Activated CD4-positive, alpha-beta T cell treated with anti-CD3 and anti-CD28 coated beads, Interleukin-2, Interleukin-4, amounts not matched to agents 100 ng/mL and 50 ng/mL, durations not matched to agents 16 hours and 8 hours (primary cell): ENCODE results near the gene ARL8B.

ENCODE experiments used
- DNase-seq: peaks from one replicate; pipeline ENCODE4 v3.0.0-alpha.2; 2020; ENCODE audit warnings: low spot score

The ARL8B gene

DNA sequence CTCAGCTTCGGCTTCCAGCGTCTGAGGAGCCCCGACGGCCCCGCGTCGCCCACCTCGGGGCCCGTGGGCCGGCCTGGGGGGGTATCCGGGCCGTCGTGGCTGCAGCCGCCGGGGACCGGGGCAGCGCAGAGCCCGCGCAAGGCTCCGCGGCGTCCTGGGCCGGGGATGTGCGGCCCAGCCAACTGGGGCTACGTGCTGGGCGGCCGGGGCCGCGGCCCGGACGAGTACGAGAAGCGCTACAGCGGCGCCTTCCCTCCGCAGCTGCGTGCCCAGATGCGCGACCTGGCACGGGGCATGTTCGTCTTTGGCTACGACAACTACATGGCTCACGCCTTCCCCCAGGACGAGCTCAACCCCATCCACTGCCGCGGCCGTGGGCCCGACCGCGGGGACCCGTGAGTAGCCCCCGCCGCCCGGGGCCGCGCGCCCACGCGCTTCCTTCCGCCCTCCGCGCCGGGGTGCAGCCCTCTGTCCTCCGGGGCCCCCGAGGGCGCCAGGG is 65.9 kb downstream of the ARL8B start:
- no peak for DNase-seq

DNA sequence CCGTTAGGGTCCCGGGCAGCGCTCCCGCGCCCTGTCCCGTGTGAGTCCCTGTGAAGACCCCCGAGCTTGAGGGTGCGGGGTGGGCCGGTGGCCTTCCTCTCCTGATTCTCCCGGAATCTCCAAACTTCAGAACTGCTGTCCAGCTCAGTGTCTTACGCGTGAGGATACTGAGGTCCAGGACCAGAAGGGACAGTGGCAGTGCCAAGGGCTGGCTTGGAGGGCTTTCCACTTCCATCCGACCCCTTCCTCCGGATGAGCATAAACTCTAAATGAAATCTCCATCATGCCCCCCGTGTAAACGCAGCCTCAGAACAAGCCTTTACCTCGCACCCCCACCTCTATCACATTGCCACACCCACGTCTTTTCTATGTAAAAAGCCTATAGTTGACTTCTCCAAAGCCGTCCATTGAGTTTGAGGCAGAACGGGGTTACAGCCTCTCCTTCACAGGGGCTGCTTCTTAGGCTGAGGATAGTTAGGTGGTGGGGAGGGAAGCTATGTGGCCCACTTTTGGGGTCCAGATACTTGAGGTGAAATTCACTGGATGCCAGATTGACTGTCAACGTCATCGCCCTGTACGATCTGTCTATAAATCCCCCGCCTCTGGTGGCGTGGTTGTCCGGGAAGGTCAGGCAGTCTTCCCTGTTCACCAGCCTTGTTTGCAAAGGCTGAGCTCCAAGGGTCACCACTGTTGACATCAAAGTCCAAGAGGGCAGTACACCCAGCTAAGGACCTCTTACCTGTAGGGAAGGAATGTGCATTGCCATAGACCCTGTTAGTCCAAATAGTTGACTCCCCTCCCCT is 66.5 kb downstream of the ARL8B start:
- DNase-seq: peak; percentile 62

DNA sequence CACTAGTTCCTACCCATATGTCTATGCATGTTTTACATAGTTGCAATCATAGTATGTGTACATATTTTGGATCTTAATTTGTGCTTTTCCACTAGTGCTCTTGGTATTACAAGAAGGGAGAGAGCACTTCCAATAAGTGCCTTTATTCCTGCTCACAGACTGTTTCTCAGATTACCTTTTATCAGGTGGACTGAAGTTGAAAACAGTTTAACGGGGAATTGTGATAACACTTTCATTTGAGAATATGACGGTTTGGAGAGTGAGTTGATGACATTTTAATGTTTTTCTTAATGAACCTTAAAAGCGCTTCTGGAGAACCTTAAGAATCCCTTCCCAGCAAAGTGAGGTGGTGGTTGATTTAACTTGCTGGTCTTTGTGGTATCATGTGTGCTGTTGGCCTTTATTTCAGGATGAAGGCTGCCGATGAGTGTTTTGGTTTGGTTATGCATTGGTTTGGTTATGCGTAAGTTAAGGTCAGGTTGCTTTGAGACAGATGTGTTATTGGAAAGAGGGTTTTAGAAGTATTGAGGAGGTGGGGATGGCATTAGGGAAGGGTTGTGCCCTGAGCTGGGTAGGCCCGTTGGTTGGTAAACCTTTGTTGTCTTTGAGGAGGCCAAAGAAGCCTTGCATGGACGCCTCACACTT is 68.2 kb downstream of the ARL8B start:
- DNase-seq: peak; percentile 69

DNA sequence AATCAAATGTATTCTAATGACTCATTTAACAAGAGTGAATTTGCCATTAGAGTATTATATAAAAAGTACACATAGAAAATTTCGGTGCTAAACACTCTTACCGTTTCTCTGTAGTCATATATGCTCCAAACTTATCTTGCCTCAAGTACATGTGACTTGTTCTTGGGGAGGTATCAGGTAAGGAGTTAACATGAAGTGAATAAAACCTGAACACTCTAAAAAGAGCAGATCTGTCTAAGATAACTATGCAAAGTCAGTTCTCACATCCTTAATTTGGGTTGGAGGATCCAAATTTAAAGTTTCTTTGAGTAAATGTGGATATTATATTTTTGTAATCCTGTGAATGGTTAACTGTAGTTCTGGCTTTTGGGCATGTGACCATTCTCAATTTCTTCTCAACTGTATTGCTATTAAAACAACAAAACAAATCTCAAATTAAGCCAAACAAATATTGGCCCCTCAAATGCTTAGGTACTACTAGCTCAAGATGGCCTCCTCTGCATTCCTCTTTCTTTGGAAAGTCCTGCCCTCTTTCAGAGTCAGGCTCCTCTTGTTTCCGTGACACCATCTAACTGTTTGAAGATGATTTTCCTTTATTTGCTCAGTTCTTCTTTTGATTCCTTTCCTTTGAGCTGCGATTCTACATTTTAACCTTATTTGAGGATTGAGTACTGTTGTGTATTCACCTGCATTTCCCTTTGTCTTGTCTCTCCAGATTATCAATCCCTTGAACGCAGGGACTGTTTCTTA is 69.6 kb downstream of the ARL8B start:
- DNase-seq: no peak

GRCh38 chr3:5192571-5193365 is 70.7 kb downstream of the ARL8B start:
- DNase-seq: no peak

- peak; percentile 53 for DNase-seq
Measured at GRCh38 chr3:5194341-5194740, 72.2 kb downstream of the ARL8B start.

DNA sequence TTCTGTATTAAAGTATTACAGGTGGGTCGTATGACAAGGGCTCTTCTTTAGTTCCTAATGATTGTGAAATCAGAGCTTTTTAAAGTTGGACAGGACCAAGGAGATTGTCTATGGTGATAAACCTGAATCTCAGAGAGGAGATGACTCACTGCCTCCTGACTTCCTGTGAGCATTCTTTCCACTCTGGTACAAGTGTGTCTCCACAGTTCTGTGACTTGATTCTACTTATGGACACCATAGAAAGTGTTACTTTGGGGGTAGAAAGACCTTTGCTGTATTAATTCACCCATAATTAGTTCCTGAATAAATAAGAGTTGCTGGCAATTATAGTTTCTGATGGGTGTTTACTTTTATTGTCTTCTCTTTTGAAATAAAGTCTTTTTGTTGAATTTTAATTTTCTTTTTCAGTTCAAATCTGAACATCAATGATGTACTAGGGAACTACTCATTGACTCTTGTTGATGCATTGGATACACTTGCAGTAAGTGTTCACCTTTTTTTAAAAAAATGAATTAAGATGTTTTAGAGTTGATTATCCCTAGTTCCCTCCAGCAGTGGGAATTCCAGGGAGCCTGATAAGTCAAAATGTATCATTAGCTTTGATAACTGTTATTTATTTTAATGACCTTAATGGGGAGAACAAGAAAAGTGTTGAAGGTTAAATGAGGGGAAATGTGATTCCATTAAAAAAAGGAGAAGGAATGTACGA is 72.9 kb downstream of the ARL8B start:
- peak; percentile 87 for DNase-seq

- peak; percentile 58 for DNase-seq
Measured at GRCh38 chr3:5195605-5196004, 73.5 kb downstream of the ARL8B start.

- DNase-seq: no peak
Measured at GRCh38 chr3:5197022-5197421, 74.9 kb downstream of the ARL8B start.

- peak; percentile 83 for DNase-seq
Measured at GRCh38 chr3:5197470-5198312, 75.6 kb downstream of the ARL8B start.

DNA sequence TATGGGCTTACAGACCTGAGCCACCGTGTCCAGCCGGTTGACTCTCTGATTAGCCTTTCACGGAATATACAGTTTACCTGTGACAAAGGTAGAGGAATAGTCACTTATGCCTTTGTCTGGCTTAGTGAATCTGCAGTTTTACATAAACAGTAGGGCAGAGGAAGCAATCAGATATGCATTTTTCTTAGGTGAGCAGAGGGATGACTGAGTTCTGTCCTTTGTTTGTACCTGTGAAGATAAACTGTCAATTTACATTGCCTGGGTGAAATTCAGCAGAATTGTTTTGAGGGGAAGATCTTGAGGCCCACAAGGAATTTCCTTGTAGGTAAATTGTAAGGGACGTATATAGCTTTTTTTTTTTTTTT is 76.2 kb downstream of the ARL8B start:
- DNase-seq: no peak

- DNase-seq: peak; percentile 46
Measured at GRCh38 chr3:5198986-5199731, 77.1 kb downstream of the ARL8B start.

DNA sequence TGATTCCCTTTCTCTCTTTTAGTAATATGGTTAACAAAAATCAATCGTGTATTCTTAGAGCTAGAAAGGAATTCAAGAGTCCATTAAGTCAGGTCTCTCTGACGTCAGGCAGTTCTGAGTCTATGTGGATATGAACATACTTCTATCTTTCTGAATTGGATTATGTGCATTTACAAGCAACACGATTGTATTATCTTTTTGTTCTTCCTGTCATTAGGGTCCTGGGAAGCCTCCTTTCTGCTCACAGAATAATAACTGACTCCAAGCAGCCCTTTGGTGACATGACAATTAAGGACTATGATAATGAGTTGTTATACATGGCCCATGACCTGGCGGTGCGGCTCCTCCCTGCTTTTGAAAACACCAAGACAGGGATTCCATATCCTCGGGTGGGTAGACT is 79.4 kb downstream of the ARL8B start:
- no peak for DNase-seq

GRCh38 chr3:5202222-5202621 is 80.1 kb downstream of the ARL8B start:
- no peak for DNase-seq

DNA sequence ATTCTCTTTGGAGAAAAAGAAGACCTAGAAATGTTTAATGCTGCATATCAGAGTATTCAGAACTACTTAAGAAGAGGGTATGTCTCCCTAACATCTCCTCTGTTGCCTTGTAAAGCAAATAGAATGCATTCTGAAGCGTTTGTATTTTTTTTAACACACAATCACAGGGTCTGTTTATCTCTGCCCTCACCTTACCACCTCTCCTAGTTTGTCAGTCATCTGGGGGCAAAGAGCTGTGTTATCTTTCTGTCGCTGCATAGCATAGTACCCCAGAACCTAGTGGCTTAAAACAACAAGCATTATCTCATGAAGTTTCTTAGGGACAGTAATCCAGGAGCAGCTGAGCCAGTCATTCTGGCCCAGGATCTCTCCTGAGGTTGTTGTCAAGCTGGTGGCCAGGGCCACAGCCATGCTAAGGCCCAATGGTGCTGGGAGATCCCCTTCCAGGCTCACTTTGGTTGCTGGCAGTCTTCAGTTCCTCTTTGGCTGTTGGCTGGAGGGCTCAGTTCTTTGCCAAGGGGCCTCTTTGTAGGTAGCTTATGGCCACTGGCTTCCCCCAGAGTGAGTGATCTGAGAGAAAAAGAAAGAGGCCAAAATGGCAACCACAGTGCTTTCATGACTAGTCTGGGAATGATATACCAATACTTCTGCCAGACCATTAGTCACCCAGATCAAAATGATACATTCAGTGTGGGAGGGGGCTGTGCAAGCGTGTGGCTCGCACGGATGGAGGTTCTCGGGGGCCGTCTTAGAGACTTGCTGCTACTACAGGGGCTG is 83.3 kb downstream of the ARL8B start:
- no peak for DNase-seq

DNA sequence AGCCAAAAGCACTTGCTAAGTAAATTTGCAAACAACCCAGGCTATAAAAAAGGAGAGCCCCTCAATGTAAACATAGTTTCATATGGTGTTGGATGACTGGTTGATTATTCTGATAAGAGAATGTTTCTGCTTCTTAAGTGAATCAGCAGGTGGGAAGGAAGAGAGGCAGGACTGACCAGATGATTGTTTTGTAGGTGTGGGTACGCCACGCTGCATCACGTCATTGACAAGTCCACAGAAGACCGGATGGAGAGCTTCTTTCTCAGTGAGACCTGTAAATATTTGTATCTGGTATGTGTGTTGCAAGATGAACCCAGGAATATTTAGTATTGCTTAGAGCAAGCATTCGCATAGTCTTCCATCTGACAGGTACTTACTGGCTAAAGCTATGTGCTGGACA is 88.8 kb downstream of the ARL8B start:
- no peak for DNase-seq

DNA sequence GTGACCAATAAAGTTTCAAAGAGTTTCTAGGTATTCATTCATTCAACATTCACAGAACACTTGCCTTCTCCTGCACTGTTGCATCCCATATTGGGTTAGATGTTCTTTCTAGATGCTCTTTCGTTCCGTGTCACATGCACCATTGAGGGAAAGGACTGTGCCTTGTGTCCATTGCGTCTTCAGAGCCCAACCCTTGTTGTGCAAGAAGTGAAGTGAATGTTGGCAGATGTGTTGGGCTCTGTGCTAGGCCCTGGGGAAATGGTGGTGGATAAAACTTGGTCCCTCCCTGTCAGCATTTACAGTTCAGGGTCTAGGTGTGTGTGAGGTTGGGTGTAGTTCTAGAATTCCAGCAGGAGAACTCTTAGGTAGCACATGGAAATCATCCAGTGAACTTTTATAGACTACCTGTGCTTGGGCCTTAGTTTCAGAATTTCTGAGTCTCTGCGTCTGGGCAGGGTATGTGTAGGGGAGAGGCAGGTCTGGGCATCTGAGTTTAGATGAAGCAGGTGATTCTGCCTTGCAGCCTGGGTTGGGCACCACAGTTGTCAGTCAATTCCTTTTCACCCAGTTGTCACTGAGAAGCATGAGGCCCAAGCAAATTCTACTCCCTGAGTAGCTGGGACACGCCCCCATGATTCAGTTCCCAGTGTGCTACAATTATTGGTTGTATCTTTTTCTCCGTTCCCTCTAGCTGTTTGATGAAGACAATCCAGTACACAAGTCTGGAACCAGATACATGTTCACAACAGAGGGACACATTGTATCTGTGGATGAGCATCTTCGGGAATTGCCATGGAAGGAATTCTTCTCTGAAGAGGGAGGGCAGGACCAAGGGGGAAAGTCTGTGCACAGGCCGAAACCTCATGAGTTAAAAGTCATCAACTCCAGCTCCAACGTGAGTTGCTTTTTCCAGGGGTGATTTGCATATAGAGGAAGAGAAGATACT is 90.8 kb downstream of the ARL8B start:
- no peak for DNase-seq

GRCh38 chr3:5213574-5213966 is 91.5 kb downstream of the ARL8B start:
- DNase-seq: no peak
